LNCaP clone FGC (cell line): ENCODE results near the gene DMRT2.
A peak's percentile ranks its signal among the peaks of the same experiment; 100 is the strongest.

Experiments used
- DNase-seq: peaks from one replicate; pipeline ENCODE4 v3.0.0-alpha.2; 2011; ENCODE audit warnings: low read depth
- H3K4me3 ChIP-seq: 2 replicates; pipeline ENCODE4 v1.5.1; 2011; ENCODE audit warnings: mild to moderate bottlenecking, low read depth, low read length, control low read depth
- TF ChIP-seq, protein P1 (sequence below): IDR thresholded peaks from 2 replicates; pipeline ENCODE4 v1.5.1; 2012; ENCODE audit warnings: mild to moderate bottlenecking; ENCODE audit not compliant: control insufficient read depth, insufficient read depth; ENCODE audit errors: extremely low read depth

The DMRT2 gene

GRCh38 chr9:1009101-1009707 lies 41.0 kb upstream of the DMRT2 start:
- TF ChIP-seq, protein P1, sequence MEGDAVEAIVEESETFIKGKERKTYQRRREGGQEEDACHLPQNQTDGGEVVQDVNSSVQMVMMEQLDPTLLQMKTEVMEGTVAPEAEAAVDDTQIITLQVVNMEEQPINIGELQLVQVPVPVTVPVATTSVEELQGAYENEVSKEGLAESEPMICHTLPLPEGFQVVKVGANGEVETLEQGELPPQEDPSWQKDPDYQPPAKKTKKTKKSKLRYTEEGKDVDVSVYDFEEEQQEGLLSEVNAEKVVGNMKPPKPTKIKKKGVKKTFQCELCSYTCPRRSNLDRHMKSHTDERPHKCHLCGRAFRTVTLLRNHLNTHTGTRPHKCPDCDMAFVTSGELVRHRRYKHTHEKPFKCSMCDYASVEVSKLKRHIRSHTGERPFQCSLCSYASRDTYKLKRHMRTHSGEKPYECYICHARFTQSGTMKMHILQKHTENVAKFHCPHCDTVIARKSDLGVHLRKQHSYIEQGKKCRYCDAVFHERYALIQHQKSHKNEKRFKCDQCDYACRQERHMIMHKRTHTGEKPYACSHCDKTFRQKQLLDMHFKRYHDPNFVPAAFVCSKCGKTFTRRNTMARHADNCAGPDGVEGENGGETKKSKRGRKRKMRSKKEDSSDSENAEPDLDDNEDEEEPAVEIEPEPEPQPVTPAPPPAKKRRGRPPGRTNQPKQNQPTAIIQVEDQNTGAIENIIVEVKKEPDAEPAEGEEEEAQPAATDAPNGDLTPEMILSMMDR = peak; percentile 97
- no peak overlapping the region for H3K4me3 ChIP-seq
- DNase-seq = peak; percentile 51

DNA sequence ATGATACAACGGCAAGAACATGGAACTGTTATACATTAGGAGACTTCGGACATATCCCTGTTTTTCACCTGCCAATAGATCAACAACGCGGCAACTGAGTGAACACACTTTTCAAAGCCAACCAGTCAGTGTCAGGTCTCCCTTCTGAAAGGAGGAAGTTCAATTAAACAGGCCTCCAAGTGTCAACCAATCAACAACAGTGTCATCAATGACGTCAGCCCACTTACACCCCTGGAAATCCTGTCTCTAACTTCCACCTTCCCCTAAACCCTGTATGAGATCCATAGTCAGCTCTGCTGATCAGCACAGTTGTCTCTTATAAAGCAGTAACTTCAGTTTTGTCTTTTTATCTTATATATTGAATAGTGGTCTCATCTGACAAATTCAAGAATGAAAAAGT lies 37.1 kb upstream of the DMRT2 start:
- no peak overlapping the region for H3K4me3 ChIP-seq
- TF ChIP-seq, protein P1 = no peak
- no peak for DNase-seq

- TF ChIP-seq, protein P1 = no peak
- no peak overlapping the region for H3K4me3 ChIP-seq
- DNase-seq = no peak
These were observed 35.9 kb upstream of the DMRT2 start for GRCh38 chr9:1014225-1014624.

- no peak overlapping the region for H3K4me3 ChIP-seq
- no peak for DNase-seq
- TF ChIP-seq, protein P1 = no peak
These were observed 35.5 kb upstream of the DMRT2 start for GRCh38 chr9:1014640-1015039.

DNA sequence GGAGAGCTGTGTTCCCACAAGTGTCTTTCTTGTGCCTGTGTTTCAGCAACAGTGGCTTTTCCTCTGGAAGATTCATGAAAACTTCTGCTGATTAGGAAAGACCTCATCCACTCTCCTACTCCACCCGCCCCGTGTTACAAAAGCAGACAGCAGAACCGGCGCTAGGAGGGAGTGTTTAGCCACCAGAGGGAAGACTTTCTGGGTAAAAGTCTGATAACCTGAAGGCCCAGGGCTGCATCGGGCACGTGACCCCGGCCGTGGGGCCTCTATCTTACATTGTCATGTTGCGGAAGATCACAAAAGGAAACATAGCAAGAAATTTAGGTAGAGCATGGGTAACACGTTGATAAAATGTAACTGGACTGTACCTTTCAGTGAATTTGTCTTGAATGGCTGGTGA lies 32.0 kb upstream of the DMRT2 start:
- DNase-seq = no peak
- H3K4me3 ChIP-seq = no peak overlapping the region
- TF ChIP-seq, protein P1 = peak; percentile 49

DNA sequence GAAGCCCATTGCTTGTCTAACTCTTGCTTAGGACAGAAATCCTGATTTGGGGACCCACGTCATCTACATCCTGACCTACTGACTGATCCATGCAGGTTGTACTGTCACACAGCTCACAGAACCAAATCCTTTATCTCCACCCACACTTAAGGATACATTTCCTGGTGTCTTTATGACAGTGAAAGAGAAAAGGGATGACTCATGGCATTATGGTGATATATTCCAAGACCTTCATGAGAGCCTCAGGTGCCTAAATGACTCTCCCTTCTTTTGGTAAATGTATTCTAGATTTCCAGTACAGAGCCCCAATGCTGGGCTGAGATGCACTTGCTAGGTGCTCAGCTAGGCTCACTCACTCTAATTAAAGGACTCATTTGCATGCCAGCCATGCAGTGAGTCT lies 26.0 kb upstream of the DMRT2 start:
- TF ChIP-seq, protein P1 = no peak
- no peak for DNase-seq
- no peak overlapping the region for H3K4me3 ChIP-seq

DNA sequence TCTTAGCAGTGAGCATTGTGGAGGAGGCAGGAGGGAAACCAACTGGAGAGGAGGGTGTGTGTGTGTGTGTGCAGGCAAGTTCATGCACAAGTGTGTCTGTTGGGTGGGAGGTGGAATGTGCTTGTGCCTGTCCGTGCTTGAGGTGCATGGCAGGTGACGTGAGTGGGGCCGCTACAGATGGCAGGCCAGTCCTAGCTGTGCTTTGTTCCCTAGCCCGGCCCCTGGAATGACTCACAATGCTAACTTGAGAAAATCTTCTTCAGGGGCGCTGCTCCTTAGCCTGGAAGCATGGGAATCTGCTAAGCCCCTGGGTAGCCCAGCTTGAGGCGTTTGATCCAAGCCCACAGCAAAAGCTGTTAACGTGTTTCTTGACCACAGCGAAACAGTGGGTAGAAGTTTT lies 25.0 kb upstream of the DMRT2 start:
- TF ChIP-seq, protein P1 = no peak
- no peak for DNase-seq
- no peak overlapping the region for H3K4me3 ChIP-seq
